GM18867 (cell line): ENCODE measurements around the gene YPEL3.
A peak's percentile ranks its signal among the peaks of the same experiment; 100 is the strongest.
"Not testable (repeated sequence)": the region's sequence is repeated elsewhere in the genome, so short reads cannot be mapped to it uniquely, and the experiment has no call there.

Experiments
- ATAC-seq: cut with Tn5 transposase; IDR thresholded peaks from one replicate; pipeline ENCODE4 v1.9.1; 2021; ENCODE audit warnings: mild to moderate bottlenecking, moderate library complexity; ENCODE audit not compliant: unreplicated experiment

YPEL3 gene

DNA sequence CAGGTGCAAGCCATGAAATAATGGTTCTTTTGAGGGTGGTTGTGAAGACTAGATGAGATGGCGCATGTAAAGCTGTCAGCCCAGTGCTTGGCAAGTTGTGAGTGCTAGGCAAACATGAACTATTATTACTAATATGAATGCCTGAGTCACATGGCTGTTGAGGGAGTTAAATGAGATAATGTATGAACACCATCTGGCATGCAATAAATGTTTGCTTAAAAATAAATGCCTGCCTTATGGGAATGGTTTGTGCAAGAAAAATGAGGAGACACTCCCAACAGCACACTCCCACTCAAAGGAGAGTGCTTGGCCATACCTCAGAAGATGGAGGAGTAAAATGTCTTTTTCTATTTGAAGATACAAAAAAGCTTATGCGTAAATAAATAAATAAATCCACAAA is 23.4 kb upstream of the YPEL3 start:
- no peak for ATAC-seq

DNA sequence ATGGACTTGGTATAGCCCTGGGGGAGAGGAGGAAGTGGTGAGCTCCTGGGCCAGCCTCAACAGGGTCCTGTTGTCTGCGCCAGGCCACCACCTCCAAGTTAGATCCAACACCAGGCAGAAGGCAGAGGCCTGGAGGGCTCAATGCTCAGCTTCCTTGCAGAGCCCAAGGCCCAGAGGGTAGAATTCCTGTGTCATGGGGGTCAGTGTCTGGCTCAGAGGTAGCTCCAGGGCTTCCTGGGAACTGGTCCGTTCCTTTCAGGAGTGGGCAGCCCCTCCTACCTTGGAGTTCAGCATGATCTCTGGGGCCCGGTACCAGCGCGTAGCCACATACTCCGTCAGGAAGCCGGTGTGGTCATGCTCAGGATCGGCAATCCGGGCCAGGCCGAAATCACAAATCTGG is 21.8 kb upstream of the YPEL3 start:
- no peak for ATAC-seq

DNA sequence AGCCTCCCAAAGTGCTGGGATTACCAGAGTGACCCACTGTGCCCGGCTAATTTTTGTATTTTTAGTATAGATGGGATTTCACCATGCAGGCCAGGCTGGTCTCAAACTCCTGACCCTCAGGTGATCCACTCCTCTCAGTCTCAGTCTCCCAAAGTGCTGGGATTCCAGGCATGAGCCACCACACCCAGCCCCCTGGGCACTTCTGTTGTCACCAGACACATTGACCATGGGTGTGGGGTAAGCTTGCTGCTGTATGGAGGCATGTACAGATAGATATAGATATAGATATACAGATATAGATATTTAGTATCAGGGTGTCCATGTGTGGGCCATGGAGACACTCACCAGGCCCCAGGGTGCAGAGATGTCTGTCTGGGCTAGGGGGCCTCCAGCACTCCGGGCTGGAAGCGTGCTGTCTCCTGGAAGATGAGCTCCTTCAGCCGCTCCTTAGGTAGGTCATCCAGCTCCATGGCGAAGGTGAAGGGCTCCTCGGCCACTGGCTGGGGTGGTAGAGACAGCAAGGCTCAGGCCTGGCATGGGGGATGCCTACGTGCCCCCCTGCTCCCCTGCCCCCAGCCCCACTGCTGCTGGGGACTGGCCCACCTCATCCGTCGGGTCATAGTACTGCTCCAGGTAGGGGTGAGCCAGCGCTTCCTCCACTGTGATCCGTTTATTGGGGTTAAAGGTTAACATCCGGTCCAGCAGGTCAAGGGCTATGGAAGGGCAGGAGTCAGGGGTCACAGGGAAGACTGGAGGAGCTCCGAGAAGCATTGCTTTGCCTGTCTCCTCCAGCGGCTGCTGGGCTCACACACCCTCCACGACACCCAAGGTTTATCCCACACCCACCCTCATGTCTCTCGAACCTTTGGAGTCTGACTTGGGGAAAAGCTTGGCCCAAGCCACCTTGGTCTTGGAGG is 20.5 kb upstream of the YPEL3 start:
- no peak for ATAC-seq

DNA sequence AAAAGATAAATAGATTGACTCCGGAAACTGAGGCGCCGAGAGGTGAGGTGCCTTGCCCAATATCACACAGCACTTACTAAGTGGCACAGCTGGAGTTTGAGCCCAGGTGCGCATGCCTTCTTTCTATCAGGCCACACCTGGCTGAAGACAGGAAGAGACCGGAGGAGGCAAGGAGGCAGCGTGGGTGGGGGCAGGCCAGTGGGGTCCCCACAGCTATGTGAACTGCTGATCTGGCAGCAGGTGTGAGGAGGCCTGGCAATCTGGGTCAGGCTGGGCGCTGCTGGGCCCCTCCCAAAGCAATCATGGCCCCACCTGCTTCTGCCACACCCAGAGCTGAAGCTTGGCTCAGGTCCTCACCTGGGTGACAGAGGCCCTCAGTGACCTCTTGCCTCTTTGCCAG is 19.2 kb upstream of the YPEL3 start:
- no peak for ATAC-seq

DNA sequence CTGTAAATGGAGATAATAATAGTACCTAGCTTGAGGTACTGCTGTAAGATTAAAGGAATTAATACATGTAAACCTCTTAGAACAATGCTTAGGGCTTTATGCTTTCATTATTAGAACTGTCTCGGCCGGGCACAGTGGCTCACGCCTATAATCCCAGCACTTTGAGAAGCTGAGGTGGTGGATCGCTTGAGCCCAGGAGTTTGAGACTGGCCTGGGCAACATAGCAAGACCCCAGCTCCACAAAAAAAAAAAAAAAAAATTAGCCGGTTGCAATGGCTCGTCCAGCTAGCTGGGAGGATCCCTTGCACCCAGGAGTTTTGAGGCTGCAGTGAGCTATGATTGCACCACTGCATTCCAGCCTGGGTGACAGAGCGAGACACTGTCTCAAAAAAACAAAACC is 18.8 kb upstream of the YPEL3 start:
- not testable (repeated sequence) for ATAC-seq

DNA sequence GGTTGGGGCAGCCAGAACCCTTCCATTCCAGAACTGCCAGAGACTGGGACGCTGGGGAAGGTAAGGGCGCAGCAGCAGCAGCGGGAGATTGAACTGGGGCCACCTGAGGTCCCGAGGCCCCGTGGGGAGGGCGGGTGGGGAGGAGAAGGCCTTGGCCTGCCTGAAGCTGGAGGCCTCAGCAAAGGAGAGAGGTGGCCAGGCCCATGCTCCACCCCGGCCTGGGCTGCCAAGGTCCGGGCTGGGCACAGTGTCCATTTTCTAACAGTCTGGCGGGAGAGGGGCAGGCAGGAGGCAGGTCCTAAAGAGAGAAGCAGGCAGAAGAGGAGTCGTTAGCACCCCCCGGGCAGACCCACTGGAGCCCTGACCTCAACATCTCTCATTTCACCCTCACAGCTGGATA is 18.4 kb upstream of the YPEL3 start:
- ATAC-seq: no peak

DNA sequence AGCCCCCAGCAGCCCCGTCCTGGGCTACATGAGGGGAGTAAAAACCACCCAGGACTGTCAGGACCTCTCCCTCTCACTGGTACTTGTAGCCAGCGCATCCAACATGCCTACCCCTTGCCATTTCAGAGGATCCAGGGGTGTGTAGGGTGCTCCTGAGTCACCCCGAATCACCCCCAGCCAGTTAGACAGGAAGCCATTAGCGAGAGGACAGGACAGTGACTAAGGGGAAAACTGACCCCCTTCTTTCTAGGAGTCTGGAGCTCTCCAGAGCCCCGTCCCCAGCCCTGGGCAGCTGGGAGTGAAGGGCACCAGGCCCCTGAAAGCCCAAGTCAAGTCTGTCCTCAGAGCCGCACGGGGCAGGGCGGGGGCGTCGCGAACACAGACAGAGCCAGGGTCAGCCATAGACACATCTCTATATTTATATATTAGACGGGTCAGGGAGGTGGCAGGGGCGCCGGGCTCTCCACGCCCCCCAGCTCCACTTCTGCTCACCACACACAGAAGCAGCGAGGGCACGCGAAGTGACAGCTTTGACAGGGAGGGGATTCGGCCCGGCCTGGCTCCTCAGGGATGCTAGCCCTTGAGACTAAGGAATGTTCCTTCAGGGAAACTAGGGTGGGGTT is 17.8 kb upstream of the YPEL3 start:
- ATAC-seq: no peak

DNA sequence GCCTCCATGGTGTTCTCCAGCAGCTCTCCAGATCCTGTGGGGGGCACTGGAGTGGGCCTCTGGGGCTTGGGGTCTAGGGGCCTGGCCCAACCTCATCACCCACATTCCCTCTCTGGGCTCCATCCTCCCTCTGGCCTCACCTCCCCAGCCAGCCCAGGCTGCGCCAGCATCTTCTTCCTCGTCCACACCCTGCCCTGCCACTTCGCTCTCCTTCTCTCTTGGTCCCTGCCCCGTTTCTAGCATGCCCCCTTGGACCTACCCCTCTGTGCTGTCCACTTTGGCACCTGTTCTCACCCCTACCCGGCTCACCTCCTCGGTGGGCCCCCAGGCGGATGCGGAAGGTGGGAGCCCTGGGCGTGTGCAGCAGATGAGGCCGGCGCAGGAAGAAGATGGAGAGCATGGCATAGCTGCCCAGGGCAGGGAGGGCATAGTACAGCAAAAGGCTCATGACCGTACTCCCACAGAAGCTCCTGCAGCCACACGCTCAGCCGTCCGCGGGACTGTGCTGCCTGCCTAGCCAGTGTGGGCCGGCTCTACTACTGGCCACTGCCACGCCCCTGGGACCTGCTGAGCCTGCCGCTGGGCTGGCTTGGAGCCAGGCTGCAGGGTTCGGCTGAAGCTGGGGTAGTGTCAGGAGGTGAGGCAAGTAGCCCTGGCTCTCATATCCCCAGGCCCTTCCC is 17.2 kb upstream of the YPEL3 start, which contains the start of gene GDPD3:
Gene GDPD3 (minus strand): TSS at position 507 of the 680 bp plus-strand sequence. CDS start 59 bp downstream, at position 448.
- ATAC-seq: no peak

DNA sequence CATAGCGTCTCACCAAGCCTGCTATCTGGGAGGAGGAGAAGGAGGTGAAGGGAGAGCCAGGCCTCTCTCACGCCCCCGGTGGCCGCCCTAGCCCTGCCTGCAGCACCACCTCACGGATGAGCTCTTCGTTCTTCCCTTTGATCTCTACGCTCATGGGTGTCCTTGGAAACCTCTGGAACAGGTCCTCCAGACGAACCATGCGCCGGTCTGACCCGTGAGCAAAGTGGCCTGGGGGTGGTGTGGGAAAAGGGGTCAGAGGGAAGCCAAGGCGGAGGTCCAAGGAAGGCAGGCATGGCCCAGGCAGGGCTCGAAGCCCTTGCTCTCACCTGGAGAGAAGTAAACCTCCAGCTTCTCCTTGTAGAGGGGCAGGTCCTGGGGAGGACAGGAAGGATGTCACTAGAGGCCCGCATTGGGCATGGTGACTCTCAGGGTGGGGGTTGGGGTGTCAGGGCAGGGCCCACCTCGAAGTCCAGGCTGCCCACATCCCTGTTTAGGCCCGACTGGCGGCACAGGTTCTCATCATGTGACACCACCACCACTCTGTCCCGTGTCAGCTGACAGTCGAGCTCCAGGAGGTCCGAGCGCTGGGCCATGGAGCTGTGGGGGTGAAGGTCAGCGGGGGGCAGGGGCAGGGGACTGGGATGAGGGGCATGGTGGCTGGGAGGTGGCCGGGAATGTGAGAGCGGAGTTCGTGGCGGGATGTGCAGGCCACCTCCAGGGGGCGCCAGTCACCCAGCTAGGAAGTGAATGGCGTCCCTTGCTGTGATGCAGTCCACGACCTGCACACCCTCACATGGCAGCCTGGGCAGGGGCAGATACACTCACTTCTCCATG is 16.4 kb upstream of the YPEL3 start:
- ATAC-seq: no peak

DNA sequence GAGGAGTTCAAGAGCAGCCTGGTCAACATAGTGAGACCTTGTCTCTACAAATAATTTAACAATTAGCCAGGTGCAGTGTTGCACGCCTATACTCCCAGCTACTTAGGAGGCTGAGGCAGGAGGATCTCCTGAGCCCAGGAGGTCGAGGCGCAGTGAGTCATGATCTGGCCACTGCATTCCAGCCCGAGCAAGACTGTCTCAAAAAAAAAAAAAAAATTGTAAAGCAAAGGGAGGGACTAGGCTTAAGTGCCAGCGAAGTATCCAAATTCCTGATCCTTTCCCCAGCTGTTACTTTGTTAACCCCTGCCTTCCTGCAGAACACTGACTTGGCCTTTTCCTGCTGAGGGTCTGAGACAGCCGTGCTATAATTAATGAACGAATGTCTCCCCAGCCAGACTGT is 14.6 kb upstream of the YPEL3 start:
- no peak for ATAC-seq

DNA sequence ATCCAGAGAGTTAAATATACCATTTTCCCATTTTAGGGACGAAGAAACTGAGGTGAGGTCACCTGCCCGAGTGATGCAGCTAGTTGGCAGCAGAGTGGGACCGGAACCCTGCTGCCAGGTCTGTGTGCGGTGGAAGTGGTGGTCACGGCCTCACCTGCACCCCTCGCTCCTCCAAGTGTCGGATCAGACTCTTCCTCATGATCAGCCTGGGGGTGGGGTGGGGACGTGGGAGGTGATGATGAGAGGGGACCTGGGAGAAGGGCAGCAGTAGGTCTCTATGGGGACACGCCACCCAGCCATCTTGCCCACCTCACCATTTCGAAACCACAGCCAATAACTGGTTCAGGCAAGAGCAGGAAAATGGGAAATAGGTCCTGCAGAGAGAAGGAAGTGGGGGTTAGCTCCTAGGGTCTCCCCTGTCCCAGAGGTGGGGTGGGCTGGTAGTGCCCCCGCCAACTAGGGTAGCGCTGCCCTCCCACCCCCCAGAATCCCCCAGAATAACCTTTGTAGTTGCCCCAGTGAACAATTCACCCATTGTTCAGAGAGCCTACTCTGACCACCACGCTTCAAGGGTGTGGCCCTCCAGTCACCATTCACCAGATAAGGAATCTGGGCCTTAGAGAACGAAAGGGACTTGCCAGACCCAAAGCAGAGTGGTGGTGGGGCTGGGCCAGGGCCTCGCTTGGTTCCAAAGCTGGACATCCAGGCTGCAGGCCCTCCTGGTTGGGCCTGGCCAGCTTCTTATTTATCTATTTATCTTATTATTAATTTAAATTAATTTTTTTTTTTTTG is 12.2 kb upstream of the YPEL3 start:
- ATAC-seq: no peak

DNA sequence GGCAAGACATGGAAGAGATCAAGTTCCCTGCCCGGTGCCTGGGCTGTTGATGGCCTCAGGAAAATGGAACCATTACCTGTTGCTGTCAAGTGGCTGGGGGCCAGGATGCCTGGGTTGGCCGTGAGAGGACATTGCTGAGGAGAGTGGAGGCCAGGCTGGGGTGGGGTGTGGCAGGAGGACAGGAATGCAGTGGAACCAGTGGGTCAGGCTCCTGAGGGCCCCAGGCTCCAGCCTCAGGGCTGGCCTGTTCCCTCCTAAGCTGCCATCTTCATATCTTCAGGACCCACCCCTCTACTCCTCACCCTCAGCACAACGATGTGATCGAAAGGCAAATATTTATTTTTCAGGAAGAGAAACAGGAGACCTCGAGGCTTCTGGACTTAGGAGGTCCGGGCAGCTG is 8.5 kb upstream of the YPEL3 start:
- no peak for ATAC-seq

DNA sequence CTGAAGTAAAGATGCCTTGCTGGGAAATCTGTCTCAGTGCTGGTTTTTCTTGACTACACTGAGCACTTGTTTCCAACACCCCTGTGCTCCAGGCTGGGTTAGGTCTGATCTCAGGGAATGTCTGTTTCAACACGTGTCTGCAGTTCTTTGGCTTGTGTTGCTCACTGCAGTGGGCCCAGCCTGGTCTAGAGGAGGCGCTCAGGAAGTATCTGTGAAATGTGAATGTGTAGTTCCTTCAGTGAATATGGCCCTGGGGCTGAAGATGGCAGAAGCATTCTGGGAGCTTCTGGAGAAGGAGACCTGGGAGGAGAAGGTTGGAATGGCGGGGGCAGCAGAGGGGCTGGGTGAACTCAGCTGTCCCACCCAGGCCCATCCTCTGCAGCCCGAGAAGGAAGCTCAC is 8.1 kb upstream of the YPEL3 start:
- ATAC-seq: no peak

DNA sequence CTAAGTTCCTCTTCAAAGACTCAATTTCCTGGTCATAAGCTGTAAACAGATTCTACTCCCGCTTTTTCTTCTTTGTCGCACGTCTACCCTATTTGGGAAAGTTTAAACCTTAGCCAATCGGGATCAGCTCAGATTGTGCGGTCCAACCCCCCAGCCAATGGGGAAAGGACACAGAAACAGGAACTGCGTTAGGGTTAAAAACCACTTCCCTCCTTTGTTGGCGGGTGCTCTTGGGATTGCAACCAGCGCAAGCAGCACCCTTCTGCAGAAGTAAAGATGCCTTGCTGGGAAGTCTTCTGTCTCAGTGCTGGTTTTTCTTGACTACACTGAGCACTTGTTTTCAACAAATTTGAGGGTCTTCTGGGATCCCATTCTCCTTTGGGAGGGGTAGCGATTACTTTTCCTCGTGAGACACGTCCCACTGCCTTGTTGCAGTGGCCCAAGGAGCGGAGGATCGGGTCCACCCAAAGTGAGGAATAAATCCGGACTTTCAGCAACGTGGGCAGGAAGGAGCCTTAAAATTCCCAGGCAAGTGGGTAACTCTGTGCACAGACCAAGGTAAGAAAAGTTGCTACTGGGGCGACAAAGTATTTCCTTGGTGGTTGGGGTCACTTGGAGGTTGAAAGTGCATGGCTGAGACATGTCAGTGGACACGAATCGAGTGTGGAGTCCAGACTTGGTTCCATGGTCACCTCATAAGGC is 1.0 kb upstream of the YPEL3 start:
- no peak for ATAC-seq

DNA sequence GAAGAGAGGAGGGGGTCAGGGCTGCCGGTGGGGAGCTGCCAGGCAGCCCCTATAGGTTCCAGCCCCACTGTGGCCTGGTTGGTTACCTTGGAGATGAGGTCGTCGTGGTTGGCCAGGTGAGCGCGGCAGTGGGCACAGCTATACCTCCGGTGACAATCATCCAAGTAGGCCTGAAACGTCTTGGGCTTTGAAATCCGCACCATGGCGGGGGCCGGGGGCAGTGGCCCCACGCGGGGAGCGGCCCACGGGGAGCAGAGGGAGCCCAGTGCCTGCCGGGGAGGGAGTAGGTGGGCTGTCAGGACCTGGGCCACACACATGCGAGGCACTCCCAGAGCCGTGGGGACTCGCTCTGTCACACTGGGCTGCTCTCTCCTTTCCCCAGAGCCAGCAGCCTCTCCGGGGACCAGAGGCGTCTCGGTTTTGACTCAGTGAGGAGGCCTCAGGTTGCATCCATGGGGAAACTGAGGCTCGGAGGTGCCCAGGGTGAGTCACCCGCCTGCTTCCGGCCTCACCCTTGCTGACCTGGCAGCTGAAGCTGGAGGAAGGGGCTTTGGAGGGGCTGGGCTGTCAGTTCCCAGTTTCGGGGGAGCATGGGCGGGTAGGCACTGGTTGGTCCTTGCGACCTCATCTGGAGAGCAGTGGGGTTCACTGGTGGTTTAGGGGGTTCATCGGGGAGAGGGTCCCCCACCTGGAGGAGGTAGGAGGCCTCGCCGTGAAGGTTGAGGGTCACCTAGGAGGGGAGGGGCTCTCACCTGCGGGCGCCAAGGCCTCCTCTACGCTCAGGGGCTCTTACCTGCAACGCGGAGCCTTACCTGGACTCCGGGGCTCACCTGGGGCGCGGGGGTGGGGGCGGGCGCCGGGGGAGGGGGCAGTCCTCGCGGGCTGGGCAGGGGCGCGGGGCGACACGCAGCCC is 591 bp downstream of the YPEL3 start:
- ATAC-seq: peak; percentile 1

DNA sequence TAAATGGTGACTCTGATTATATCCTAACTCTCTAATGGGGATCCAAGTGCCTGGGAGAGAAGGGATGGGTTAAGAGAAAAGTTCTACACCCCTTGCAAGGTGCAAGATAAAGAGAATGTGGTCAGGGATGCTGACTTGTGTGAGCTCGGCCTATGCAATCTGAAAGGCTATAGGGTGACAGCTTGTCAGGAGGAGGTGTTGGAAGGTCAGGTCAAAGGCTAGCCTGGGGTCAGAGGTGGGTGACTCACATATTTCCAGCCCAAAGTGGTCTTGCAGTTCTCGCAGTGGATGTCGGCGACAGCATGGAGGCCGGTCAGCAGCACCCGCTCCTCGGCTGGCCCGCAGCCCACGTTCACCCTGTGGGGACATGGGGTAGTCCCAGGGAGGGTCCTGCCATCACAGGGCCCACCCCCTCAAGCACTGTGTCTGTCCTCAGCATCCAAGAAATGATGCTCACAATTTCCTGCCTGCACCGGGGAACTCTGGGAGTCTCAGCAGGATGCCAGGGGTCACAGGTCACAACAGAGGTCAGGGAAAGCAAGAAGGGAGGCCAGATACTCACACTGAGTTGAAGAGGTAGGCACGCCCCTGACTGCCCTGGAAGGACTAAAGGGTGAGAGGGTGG is 1.4 kb downstream of the YPEL3 start:
- no peak for ATAC-seq

DNA sequence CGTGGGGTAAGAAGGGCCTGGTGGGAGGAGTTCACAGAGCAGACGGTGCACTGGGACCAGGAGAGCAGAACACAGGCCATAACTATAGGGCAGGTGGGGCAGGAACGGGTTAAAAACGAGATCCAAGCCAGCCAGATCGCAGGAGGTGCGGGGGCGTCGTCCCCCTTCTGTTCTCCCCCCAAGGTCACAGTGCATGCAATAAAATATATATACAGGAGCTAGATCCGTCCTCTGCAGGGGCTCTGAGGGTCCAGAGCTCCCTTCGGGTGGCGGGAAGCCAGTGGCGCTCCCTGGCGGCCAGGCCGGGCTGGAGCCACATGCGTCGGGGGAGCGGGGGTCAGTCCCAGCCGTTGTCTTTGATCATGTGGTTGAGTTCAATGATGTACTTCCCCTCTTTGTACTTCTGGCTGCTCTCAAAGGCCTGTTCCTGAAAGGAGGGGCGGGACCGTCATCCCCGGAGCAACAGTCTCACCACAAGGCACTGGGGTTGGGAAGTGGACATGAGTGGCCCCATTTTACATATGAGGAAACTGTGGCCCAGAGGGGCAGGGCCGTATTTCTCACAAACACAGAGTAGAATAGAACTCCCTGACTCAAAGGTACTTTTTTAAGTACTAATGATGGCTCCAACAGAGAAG is 3.5 kb downstream of the YPEL3 start:
- peak; percentile 39 for ATAC-seq
